ENCODE measurements around the gene PBX1.

PBX1 gene

GRCh38 chr1:164876398-164877116 lies 317.6 kb downstream of the PBX1 start:
- H3K27ac ChIP-seq (ENCODE audit: extremely low read depth, low read depth, low read length), result no peak overlapping the region
- H3K9me3 ChIP-seq (ENCODE audit: control insufficient read depth, insufficient read depth, low read depth, low read length), result no peaks in the 10 kb centered on the region
- no peaks in the 10 kb centered on the region for H3K36me3 ChIP-seq (ENCODE audit: control insufficient read depth in 2 of 2, insufficient read depth in 1 of 2, low read length in 2 of 2)
- H3K4me3 ChIP-seq (ENCODE audit: low read depth, low read length), result no peak overlapping the region
- POLR2A ChIA-PET, result no interaction called here
- H3K4me1 ChIP-seq (ENCODE audit: control insufficient read depth, insufficient read depth, low read length), result no peaks in the 10 kb centered on the region
- TF ChIP-seq TCF7L2 (IDR thresholded peaks at IDR 0.05; ENCODE audit: borderline replicate concordance, low read depth, low read length) (no peak), ZNF140 (tag by site-specific recombination; IDR thresholded peaks at IDR 0.05) (no peak), KLF16 (tag by site-specific recombination; IDR thresholded peaks at IDR 0.05) (no peak), ZNF280D (tag by site-specific recombination; IDR thresholded peaks at IDR 0.05) (no peak), WT1 (tag by site-specific recombination; IDR thresholded peaks at IDR 0.05) (no peak), SCRT2 (tag by site-specific recombination; IDR thresholded peaks at IDR 0.05) (no peak)
- CTCF ChIA-PET, result no interaction called here

- Histone ChIP-seq H3K4me1 (ENCODE audit: control insufficient read depth, insufficient read depth, low read length) (no peaks in the 10 kb centered on the region), H3K9me3 (ENCODE audit: control insufficient read depth, insufficient read depth, low read depth, low read length) (no peaks in the 10 kb centered on the region), H3K36me3 (ENCODE audit: control insufficient read depth in 2 of 2, insufficient read depth in 1 of 2, low read length in 2 of 2) (no peaks in the 10 kb centered on the region), H3K27ac (ENCODE audit: extremely low read depth, low read depth, low read length) (no peak overlapping the region), H3K4me3 (ENCODE audit: low read depth, low read length) (no peak overlapping the region)
- ChIA-PET CTCF (no interaction called here), POLR2A (no interaction called here)
- TF ChIP-seq ZNF10 (tag by site-specific recombination; IDR thresholded peaks at IDR 0.05), result no peak
- no peak for TF ChIP-seq ZNF514 (tag by site-specific recombination; IDR thresholded peaks at IDR 0.05)
- no peak for TF ChIP-seq ZNF121 (tag by site-specific recombination; IDR thresholded peaks at IDR 0.05)
- TF ChIP-seq ZNF670 (tag by site-specific recombination; IDR thresholded peaks at IDR 0.05; ENCODE audit: low read depth), result no peak
- TF ChIP-seq ZNF18 (tag by site-specific recombination; IDR thresholded peaks at IDR 0.05), result no peak
- no peak for TF ChIP-seq ZSCAN23 (tag by site-specific recombination; IDR thresholded peaks at IDR 0.05)
- TF ChIP-seq, protein P1, sequence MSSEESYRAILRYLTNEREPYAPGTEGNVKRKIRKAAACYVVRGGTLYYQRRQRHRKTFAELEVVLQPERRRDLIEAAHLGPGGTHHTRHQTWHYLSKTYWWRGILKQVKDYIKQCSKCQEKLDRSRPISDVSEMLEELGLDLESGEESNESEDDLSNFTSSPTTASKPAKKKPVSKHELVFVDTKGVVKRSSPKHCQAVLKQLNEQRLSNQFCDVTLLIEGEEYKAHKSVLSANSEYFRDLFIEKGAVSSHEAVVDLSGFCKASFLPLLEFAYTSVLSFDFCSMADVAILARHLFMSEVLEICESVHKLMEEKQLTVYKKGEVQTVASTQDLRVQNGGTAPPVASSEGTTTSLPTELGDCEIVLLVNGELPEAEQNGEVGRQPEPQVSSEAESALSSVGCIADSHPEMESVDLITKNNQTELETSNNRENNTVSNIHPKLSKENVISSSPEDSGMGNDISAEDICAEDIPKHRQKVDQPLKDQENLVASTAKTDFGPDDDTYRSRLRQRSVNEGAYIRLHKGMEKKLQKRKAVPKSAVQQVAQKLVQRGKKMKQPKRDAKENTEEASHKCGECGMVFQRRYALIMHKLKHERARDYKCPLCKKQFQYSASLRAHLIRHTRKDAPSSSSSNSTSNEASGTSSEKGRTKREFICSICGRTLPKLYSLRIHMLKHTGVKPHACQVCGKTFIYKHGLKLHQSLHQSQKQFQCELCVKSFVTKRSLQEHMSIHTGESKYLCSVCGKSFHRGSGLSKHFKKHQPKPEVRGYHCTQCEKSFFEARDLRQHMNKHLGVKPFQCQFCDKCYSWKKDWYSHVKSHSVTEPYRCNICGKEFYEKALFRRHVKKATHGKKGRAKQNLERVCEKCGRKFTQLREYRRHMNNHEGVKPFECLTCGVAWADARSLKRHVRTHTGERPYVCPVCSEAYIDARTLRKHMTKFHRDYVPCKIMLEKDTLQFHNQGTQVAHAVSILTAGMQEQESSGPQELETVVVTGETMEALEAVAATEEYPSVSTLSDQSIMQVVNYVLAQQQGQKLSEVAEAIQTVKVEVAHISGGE (tag by site-specific recombination; conservative IDR thresholded peaks at IDR 0.05; ENCODE audit: low read depth), result no peak
- TF ChIP-seq KLF10 (tag by site-specific recombination; IDR thresholded peaks at IDR 0.05), result no peak
- TF ChIP-seq, protein P2, sequence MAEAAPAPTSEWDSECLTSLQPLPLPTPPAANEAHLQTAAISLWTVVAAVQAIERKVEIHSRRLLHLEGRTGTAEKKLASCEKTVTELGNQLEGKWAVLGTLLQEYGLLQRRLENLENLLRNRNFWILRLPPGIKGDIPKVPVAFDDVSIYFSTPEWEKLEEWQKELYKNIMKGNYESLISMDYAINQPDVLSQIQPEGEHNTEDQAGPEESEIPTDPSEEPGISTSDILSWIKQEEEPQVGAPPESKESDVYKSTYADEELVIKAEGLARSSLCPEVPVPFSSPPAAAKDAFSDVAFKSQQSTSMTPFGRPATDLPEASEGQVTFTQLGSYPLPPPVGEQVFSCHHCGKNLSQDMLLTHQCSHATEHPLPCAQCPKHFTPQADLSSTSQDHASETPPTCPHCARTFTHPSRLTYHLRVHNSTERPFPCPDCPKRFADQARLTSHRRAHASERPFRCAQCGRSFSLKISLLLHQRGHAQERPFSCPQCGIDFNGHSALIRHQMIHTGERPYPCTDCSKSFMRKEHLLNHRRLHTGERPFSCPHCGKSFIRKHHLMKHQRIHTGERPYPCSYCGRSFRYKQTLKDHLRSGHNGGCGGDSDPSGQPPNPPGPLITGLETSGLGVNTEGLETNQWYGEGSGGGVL (tag by site-specific recombination; IDR thresholded peaks at IDR 0.05), result no peak
- no peak for TF ChIP-seq ZNF184 (tag by site-specific recombination; IDR thresholded peaks at IDR 0.05)
- TF ChIP-seq ZNF174 (tag by site-specific recombination; IDR thresholded peaks at IDR 0.05), result no peak
- no peak for TF ChIP-seq SCRT2 (tag by site-specific recombination; IDR thresholded peaks at IDR 0.05)
- no peak for TF ChIP-seq ZNF404 (tag by site-specific recombination; IDR thresholded peaks at IDR 0.05)
- TF ChIP-seq AEBP2 (tag by site-specific recombination; IDR thresholded peaks at IDR 0.05; ENCODE audit: borderline replicate concordance), result no peak
- no peak for TF ChIP-seq ZFP37 (tag by site-specific recombination; IDR thresholded peaks at IDR 0.05)
- TF ChIP-seq ZNF843 (tag by site-specific recombination; IDR thresholded peaks at IDR 0.05), result no peak
- no peak for TF ChIP-seq ZNF610 (tag by site-specific recombination; IDR thresholded peaks at IDR 0.05; ENCODE audit: borderline replicate concordance)
These were observed 321.2 kb downstream of the PBX1 start for GRCh38 chr1:164880199-164880598.
